ENCODE measurements around the gene FICD.

- TF ChIP-seq USF1 (IDR thresholded peaks at IDR 0.05) (no peak), REST (IDR thresholded peaks at IDR 0.05; ENCODE audit: low read depth) (no peak), EP300 (IDR thresholded peaks at IDR 0.05; ENCODE audit: borderline replicate concordance) (no peak), CREB1 (IDR thresholded peaks at IDR 0.05; ENCODE audit: low read depth) (peak; percentile 82), CEBPB (IDR thresholded peaks at IDR 0.05) (no peak), MAX (IDR thresholded peaks at IDR 0.05) (peak; percentile 67; the same call in 1 of the 2 replicates), NFIC (IDR thresholded peaks at IDR 0.05) (no peak), EGR1 (IDR thresholded peaks at IDR 0.05) (no peak), ZBTB7A (IDR thresholded peaks at IDR 0.05; ENCODE audit: low read depth) (no peak), RAD21 (IDR thresholded peaks at IDR 0.05; ENCODE audit: low read depth) (no peak), TAF1 (IDR thresholded peaks at IDR 0.05; ENCODE audit: low read depth) (peak; percentile 48), TEAD4 (IDR thresholded peaks at IDR 0.05) (no peak), FOXM1 (IDR thresholded peaks at IDR 0.05; ENCODE audit: borderline replicate concordance, low read depth) (peak; percentile 31; the same call in 1 of the 2 replicates)
Measured at GRCh38 chr12:108514973-108515814, at the start of gene FICD.

Measured in Ishikawa (cell line).